Loucy (cell line): ENCODE measurements around the gene FABP6.
"Not testable (repeated sequence)": the region's sequence is repeated elsewhere in the genome, so short reads cannot be mapped to it uniquely, and the experiment has no call there.

Experiments
- H2AFZ ChIP-seq: fragments of 200-600 bp; sonication (generic); 2 replicates; pipeline ENCODE4 v1.6.0; 2016; ENCODE audit warnings: antibody characterized with exemption, mild to moderate bottlenecking, low read length, moderate library complexity
- H3F3A ChIP-seq: fragments of 200-600 bp; 2 replicates; pipeline ENCODE4 v1.6.0; 2016; ENCODE audit warnings: antibody characterized with exemption, low read depth, mild to moderate bottlenecking
- H3K27me3 ChIP-seq: fragments of 200-600 bp; sonication (generic); 2 replicates; pipeline ENCODE4 v1.6.1; 2014; ENCODE audit warnings: low read length, mild to moderate bottlenecking; ENCODE audit not compliant: insufficient read depth, poor library complexity, severe bottlenecking
- H3K36me3 ChIP-seq: fragments of 200-600 bp; sonication (generic); 2 replicates; pipeline ENCODE4 v1.6.1; 2016; ENCODE audit warnings: low read length; ENCODE audit not compliant: insufficient read depth
- H3K4me1 ChIP-seq: fragments of 200-600 bp; sonication (generic); 2 replicates; pipeline ENCODE4 v1.5.1; 2014; ENCODE audit warnings: low read length, mild to moderate bottlenecking; ENCODE audit not compliant: insufficient read depth, poor library complexity, severe bottlenecking
- H3K4me2 ChIP-seq: fragments of 200-600 bp; sonication (generic); 2 replicates; pipeline ENCODE4 v1.6.0; 2014; ENCODE audit warnings: antibody characterized with exemption, low read length, low read depth, mild to moderate bottlenecking; ENCODE audit not compliant: poor library complexity, severe bottlenecking
- H3K4me3 ChIP-seq: fragments of 200-600 bp; sonication (generic); 2 replicates; pipeline ENCODE4 v1.5.1; 2014; ENCODE audit warnings: low read length, mild to moderate bottlenecking, mixed read lengths; ENCODE audit not compliant: poor library complexity, severe bottlenecking
- H3K79me2 ChIP-seq: fragments of 200-600 bp; sonication (generic); 2 replicates; pipeline ENCODE4 v1.6.1; 2014; ENCODE audit warnings: low read length; ENCODE audit not compliant: insufficient read depth
- H3K9ac ChIP-seq: fragments of 200-600 bp; sonication (generic); 2 replicates; pipeline ENCODE4 v1.6.0; 2014; ENCODE audit warnings: mild to moderate bottlenecking, low read depth, low read length, moderate library complexity; ENCODE audit not compliant: poor library complexity, severe bottlenecking
- H3K9me2 ChIP-seq: fragments of 200-600 bp; sonication (generic); replicated peaks from 2 replicates; pipeline ENCODE4 v1.6.1; 2016; ENCODE audit warnings: low read depth, low read length, mixed read lengths
- H3K9me3 ChIP-seq: fragments of 200-600 bp; sonication (generic); 2 replicates; pipeline ENCODE4 v1.6.1; 2014; ENCODE audit warnings: mild to moderate bottlenecking, antibody characterized with exemption, low read length, low read depth; ENCODE audit not compliant: insufficient read depth
- H4K20me1 ChIP-seq: fragments of 200-600 bp; sonication (generic); 2 replicates; pipeline ENCODE4 v1.6.0; 2014; ENCODE audit warnings: antibody characterized with exemption, low read length, mild to moderate bottlenecking; ENCODE audit not compliant: insufficient read depth, poor library complexity, severe bottlenecking
- CTCF ChIP-seq: fragments of 200-600 bp; sonication (generic); conservative IDR thresholded peaks from 2 replicates; pipeline ENCODE4 v1.5.1; 2014; ENCODE audit warnings: mild to moderate bottlenecking, antibody characterized with exemption, low read length
- EZH2phosphoT487 ChIP-seq: fragments of 200-600 bp; IDR thresholded peaks from 2 replicates; pipeline ENCODE4 v1.6.1; 2018; ENCODE audit warnings: antibody characterized with exemption, mild to moderate bottlenecking, moderate library complexity, borderline replicate concordance

Gene FABP6

GRCh38 chr5:160242145-160242544 lies 12.8 kb downstream of the FABP6 start:
- Histone ChIP-seq H3K4me2 (no peak overlapping the region), H3K9me3 (no peaks in the 10 kb centered on the region), H3K4me1 (no peaks in the 10 kb centered on the region), H2AFZ (no peak overlapping the region), H3K4me3 (no peak overlapping the region), H3K9ac (no peak overlapping the region), H3F3A (no peaks in the 10 kb centered on the region), H4K20me1 (no peaks in the 10 kb centered on the region), H3K36me3 (no peaks in the 10 kb centered on the region), H3K27me3 (no peaks in the 10 kb centered on the region), H3K79me2 (no peaks in the 10 kb centered on the region), H3K9me2 (no peaks in the 10 kb centered on the region)
- TF ChIP-seq EZH2phosphoT487 (no peak), CTCF (no peak)

GRCh38 chr5:160245506-160246086 lies 16.3 kb downstream of the FABP6 start:
- Histone ChIP-seq H3K4me1 (peaks cover 6% of the 10 kb centered on the region), H3K9me2 (no peaks in the 10 kb centered on the region), H3K79me2 (no peaks in the 10 kb centered on the region), H3K9ac (no peak overlapping the region), H2AFZ (no peak overlapping the region), H3K27me3 (no peaks in the 10 kb centered on the region), H3K9me3 (no peaks in the 10 kb centered on the region), H3K4me2 (no peak overlapping the region), H3K4me3 (no peak overlapping the region), H4K20me1 (no peaks in the 10 kb centered on the region), H3K36me3 (no peaks in the 10 kb centered on the region), H3F3A (no peaks in the 10 kb centered on the region)
- no peak for TF ChIP-seq EZH2phosphoT487
- no peak for TF ChIP-seq CTCF

DNA sequence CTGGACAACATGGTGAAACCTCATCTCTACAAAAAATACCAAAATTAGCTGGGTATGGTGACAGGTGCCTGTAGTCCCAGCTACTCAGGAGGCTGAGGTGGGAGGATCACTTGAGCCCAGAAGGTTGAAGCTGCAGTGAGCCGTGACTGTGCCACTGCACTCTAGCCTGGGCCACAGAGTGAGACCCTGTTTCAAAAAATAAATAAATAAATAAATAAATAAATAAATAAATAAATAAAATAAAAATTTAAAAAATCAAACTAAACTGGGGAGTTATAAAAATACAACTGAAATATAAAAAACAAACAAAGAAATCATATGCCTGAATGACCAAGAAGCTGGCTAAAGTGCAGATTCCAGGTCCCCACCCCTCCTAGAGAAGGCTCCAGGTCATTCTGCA lies 20.3 kb downstream of the FABP6 start:
- not testable (repeated sequence) for H3K9me2 ChIP-seq, H3K4me3 ChIP-seq, H2AFZ ChIP-seq, H3K4me2 ChIP-seq, H3K9me3 ChIP-seq, H3F3A ChIP-seq, H4K20me1 ChIP-seq, H3K9ac ChIP-seq, H3K4me1 ChIP-seq, H3K27me3 ChIP-seq, H3K79me2 ChIP-seq
- H3K36me3 ChIP-seq, result peaks cover 28% of the 10 kb centered on the region; the same call in 1 of the 2 replicates

DNA sequence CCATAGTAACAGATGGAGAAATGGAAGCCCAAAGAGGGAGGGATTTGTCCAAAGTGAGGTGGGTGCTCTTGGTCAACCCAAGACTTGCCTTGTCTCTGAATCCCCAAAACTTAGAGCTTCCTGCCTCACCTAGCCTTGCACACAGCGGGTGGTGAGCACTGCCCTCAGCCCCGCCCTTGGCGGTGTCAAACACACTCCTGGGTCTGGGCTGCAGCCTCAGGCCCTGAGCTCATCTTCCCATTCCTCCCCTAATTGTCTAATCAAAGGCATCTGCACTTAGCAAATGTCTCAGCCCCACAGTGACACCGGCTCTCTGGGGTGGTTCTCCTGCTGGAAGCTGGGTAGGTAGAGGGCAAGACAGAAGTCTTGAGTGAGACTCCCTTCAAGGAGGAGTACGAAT lies 20.9 kb downstream of the FABP6 start:
- H2AFZ ChIP-seq, result no peak overlapping the region
- no peaks in the 10 kb centered on the region for H3K9me3 ChIP-seq
- H3K9me2 ChIP-seq, result no peaks in the 10 kb centered on the region
- no peaks in the 10 kb centered on the region for H3F3A ChIP-seq
- peaks cover 32% of the 10 kb centered on the region; the same call in 1 of the 2 replicates for H3K36me3 ChIP-seq
- H3K9ac ChIP-seq, result no peak overlapping the region
- no peak for TF ChIP-seq CTCF
- TF ChIP-seq EZH2phosphoT487, result no peak
- no peaks in the 10 kb centered on the region for H3K79me2 ChIP-seq
- H3K4me2 ChIP-seq, result no peak overlapping the region
- no peaks in the 10 kb centered on the region for H3K27me3 ChIP-seq
- no peaks in the 10 kb centered on the region for H4K20me1 ChIP-seq
- no peak overlapping the region for H3K4me3 ChIP-seq
- peaks cover 10% of the 10 kb centered on the region for H3K4me1 ChIP-seq
